ENCODE measurements around the gene SP1.
A peak's percentile ranks its signal among the peaks of the same experiment; 100 is the strongest.
"Not testable (repeated sequence)": the region's sequence is repeated elsewhere in the genome, so short reads cannot be mapped to it uniquely, and the experiment has no call there.

SP1 gene

DNA sequence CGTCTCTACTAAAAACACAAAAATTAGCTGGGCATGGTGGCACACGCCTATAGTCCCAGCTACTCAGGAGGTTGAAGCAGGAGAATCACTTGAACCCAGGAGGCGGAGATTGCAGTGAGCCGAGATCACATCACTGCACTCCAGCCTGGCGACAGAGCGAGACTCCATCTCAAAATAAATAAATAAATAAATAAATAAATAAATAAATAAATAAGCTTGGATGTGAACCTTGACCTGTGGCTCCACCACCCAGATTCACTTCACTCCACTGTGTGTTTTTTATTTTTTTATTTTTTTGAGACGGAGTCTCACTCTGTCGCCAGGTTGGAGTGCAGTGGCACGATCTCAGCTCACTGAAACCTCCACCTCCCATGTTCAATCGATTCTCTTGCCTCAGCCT, 18.3 kb upstream of the SP1 start:
- not testable (repeated sequence) for DNase-seq

DNA sequence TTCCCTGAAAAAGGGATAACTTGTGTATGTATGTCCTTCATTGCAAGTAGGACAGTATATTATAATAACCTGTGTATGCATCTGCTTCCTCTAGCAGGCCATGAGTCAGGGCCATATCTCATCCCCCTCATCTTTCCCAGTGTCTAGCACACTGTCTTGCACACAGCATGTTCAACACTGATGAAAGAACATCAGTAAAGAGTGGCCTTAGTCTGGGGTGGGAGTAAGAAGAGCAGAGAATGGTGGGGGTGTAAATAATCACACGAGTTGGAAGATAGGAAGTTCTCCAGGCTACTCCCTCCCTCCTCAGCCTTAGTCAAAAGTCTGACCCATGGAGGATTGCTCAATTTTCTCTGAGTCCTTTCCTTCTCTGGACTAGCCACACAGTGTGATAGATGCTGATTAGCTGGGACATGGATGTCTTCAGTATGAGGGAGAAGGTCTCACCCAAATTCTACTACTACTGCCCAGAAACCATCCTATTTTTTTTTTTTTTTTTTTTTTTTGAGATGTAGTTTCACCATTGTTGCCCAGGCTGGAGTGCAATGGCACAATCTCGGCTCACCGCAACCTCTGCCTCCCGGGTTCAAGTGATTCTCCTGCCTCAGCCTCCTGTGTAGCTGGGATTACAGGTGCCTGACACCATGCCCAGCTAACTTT, 14.6 kb upstream of the SP1 start:
- no peak for DNase-seq

DNA sequence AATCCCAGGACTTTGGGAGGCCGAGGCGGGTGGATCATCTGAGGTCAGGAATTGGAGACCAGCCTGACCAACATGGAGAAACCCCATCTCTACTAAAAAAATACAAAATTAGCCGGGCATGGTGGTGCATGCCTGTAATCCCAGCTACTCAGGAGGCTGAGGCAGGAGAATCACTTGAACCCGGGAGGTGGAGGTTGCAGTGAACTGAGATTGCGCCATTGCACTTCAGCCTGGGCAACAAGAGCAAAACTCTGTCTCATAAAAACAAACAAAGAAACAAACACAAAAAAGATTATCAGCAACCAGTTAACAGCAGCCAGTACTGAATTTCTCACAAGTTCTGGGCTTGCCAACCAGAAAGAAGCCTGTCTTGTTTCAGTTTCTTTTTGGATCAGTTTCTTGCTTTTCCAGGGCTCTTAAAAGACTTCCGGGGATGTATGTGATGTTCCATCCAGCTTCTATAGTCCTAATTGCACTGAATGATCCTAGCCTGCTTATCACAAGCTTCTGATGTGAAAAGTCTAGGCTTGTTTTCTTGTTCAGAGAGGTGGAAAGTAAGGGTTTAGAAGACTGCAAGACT, 6.3 kb upstream of the SP1 start:
- not testable (repeated sequence) for DNase-seq

DNA sequence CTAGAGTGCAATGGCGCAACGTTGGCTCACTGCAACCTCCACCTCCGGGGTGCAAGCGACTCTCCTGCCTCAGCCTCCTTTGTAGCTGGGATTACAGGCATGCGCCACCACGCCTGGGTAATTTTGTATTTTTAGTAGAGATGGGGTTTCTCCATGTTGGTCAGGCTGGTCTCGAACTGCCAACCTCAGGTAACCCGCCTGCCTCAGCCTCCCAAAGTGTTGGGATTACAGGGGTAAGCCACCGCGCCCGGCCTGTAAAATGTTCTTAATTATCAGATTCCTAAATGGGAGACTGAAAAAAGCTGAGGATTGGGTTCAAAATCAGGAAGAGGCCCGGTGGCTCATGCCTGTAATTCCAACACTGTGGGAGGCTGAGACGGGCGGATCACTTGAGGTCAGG, 5.7 kb upstream of the SP1 start:
- not testable (repeated sequence) for DNase-seq

DNA sequence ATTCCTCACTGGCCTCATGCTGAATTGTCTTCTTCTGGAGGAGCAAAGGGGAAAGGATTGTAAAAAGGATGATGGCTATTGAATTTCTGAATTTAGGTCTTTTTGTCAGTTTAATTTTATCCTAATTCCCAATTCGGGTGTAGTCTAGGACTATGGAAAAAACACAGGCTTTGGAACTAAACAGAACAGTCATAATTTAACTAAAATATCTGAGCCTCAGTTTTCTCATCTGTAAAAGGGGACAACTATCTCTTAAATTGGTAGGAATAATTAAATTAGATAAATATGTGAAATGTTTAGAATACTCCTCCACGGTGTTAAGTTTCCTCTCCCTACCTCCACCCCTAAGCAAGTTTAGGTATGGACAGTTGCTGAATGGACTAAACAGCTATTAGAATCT, 3.2 kb upstream of the SP1 start:
- no peak for DNase-seq

DNA sequence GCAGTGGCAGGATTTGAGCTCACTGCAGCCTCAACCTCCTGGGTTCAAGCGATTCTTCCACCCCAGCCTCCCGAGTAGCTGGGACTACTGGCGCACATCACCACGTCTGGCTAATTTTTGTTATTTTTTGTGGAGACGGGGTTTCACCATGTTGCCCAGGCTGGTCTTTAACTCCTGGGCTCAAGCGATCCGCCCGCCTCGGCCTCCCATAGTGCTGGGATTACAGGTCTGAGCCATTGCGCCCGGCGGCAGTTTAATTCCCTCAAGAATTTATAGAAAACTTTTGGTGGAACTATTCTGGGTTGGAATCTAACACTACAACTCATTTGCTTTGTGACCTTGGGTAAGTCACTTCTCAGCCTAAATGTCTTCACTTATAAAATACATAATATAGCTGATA, 1.8 kb upstream of the SP1 start:
- DNase-seq = no peak

DNA sequence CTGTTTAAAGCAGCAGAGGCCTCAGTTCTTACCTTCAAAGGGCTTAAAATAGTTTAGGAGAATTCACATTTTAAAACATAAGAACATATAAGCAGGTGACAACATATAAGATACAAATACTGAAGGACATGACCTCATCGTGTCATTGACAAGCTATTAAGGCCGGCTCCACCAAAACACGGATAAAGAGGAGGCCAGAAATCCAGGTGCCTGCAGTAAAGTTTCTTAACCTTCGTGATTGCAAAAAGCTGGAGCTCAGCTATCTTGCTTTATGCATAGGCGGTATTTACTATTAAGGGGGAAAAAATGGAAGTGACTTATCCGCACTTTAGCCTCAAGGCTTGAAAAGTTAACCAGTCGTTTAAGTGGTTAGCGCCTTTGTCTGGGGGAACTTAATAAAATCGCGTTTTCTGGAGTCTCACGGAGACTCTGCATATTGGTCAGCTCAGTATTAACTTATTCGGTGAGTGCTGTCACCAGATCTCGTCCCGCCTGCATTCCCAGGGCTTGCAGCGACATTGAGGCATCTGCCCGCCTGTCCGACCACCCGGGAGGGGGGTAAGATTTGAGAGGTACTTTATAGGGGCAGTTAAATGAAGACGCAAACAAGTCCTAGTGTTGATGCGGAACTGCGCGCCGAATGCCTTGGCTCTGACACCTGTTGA, 1.1 kb upstream of the SP1 start:
- no peak for DNase-seq

DNA sequence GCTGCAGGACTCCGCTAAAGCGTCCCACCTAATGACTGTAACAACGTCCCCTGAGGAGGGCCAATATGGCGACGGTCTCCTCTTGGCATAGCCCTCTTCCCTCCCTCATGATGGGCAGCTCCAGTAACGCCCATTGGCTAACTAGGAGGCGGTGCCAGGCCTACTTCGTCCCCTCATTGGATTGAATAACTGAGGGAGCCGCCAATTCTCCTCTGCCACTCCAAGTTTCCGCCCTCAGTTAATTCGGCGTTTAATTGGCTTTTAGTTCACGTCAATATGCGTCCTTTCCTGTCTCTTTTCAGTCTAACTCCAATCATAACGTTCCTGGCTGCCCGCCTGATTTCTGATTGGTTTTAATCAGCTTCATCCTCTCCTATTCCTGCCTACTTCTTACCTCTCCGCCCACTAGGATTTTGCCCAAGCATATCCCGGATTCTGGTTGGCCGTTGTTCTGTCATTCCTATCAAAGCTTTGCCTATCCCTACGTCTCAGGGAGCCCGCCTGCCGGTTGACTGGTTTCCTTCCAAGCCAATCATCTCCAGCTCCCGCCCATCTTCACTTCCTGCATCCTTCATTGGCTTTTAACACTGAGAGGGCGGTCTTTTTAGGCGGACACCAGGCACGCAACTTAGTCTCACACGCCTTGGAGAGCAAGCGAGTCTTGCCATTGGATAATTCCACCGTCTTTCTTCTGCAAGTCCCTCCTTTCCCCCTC, 430 bp upstream of the SP1 start:
- peak; percentile 100 for DNase-seq

DNA sequence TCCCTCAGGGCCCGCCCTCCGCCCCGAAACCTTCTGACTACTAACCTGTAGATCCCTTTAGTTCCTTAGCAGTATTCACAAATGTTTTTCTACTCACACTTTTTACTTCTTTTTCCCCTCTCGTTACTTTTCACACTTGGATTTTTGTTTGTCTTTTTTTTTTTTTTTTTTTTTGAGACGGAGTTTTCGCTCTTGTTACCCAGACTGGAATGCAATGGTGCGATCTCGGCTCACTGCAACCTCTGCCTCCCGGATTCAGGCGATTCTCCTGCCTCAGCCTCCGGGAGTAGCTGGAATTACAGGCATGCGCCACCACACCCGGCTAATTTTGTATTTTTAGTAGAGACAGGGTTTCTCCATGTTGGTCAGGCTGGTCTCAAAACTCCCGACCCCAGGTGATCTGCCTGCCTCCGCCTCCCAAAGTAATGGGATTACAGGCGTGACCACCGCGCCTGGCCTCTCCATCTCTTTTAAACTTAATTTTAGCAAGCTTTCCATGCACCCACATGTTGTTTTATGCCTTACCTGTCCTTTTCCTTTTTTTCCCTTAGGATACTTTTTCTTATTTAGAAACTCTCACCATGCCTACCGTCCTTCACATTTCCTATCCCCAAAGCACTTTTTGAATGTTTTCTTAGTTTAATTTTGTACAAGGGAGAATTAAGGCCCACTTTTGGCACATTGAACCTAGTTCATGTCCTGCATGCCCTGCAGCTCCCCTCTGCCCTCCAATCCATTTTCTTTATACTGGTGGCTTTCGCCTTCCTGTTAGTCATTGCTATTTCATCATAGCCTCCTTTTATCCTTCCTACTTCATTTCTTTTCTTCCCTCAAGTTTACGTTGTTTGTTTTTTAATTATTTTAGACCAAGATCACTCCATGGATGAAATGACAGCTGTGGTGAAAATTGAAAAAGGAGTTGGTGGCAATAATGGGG, 1.1 kb downstream of the SP1 start:
- DNase-seq = no peak

DNA sequence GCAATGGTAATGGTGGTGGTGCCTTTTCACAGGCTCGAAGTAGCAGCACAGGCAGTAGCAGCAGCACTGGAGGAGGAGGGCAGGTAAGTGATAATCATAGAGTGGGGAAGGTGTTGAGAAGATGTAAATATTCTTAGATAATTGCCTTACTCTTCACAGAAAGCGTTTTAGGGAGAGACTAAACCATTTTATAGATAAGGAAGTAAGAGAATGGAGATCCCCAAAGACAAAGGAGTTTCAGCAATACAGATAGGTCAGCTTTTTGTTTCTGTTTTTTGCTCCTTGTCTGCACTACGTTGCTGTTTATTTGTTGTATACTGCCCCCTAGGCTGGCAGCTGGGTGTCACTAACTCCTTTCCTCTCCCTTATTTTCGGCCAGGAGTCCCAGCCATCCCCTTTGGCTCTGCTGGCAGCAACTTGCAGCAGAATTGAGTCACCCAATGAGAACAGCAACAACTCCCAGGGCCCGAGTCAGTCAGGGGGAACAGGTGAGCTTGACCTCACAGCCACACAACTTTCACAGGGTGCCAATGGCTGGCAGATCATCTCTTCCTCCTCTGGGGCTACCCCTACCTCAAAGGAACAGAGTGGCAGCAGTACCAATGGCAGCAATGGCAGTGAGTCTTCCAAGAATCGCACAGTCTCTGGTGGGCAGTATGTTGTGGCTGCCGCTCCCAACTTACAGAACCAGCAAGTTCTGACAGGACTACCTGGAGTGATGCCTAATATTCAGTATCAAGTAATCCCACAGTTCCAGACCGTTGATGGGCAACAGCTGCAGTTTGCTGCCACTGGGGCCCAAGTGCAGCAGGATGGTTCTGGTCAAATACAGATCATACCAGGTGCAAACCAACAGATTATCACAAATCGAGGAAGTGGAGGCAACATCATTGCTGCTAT, 2.0 kb downstream of the SP1 start:
- peak; percentile 58 for DNase-seq

DNA sequence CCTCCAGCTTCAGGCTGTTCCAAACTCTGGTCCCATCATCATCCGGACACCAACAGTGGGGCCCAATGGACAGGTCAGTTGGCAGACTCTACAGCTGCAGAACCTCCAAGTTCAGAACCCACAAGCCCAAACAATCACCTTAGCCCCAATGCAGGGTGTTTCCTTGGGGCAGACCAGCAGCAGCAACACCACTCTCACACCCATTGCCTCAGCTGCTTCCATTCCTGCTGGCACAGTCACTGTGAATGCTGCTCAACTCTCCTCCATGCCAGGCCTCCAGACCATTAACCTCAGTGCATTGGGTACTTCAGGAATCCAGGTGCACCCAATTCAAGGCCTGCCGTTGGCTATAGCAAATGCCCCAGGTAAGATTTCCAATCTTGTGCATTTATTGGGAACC, 3.3 kb downstream of the SP1 start:
- no peak for DNase-seq

DNA sequence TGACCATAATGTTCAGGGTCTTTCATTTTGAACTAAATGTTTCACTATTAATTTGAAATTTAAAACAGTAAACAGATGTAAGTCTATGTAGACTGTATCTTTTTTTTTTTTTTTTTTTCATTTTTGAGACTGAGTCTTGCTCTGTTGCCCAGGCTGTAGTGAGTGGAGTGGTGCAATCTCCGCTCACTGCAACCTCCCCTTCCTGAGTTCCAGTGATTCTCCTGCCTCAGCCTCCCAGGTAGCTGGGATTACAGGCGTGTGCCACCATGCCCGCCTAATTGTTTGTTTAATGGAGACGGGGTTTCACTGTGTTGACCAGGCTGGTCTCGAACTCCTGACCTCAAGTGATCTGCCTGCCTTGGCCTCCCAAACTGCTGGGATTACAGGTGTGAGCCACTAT, 6.4 kb downstream of the SP1 start:
- not testable (repeated sequence) for DNase-seq

DNA sequence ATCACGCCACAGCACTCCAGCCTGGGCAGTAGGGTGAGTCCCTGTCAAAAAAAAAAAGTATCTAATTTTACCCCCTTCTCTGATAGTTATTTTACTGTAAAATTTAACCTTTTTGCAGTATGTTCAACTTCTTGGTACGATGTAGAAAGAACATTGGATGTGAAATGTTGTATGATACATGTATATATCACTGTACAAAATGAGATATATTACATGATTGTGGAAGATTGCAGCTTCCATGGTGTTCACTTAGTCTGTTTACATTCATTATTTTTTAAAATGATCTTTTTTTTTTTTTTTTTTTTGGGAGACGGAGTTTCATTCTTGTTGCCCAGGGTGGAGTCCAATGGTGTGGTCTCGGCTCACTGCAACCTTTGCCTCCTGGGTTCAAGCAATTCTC, 9.0 kb downstream of the SP1 start:
- DNase-seq = no peak

DNA sequence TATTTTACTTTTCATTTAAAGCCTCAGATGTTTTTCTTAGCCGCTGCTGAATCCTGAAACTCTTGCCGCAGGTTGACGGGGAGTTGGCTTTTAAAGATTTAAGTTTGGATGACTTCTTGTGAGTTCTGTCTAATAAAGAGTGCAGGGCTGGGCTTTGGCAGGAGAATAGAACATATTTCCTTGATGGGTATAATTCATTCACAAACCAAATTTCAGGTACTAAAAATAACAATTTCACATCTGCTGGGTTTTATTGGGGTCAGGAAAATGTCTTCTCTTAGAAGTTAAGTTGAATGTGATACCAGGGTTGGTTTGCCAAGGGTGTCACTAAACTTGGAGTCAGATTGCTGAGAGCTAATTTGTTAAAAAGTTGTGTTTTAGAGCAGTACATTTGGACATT, 9.7 kb downstream of the SP1 start:
- DNase-seq = no peak

DNA sequence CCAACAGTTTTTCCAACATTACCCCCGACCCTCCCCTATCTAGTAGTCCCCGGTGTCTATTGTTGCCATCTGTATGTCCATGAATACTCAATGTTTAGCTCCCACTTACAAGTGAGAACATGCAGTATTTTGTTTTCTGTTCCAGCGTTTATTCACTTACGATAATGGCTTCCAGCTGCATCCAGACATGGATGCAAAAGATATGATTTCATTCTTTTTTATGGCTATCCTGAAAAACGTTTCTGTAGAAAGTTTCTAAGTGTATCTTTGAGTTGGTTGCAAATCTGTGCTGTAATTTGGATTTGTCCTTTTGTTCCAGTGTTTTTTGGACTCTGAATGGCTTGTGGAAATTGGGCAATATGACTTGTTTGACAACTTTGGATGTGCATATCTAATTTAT, 11.7 kb downstream of the SP1 start:
- DNase-seq = no peak

DNA sequence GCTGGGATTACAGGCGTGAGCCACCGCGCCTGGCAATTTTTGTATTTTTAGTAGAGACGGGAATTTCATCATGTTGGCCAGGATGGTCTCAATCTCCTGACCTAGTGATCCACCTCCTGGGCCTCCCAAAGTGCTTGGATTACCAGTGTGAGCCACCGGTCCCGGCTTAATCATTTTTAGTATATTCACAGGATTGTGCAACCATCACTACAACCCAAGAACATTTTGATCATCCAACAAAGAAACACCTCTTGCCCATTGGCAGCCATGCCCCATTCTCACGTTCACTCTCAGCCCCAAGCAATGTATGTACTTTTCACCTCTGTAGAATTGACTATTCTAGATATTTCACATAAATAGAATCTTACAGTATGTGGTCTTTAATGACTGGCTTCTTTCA, 19.9 kb downstream of the SP1 start:
- DNase-seq = no peak

DNA sequence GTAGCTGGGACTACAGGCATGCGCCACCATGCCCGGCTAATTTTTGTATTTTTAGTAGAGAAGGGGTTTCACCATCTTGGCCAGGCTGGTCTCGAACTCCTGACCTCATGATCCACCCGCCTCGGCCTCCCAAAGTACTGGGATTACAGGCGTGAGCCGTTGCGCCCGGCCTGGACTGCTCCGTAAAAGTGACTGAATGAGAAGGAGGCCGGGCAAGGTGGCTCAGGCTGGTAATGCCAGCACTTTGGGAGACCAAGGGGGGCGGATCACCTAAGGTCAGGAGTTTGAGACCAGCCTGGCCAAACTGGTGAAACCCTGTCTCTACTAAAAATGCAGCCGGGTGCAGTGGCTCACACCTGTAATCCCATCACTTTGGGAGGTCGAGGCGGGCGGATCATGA, 22.4 kb downstream of the SP1 start:
- DNase-seq = not testable (repeated sequence)

DNA sequence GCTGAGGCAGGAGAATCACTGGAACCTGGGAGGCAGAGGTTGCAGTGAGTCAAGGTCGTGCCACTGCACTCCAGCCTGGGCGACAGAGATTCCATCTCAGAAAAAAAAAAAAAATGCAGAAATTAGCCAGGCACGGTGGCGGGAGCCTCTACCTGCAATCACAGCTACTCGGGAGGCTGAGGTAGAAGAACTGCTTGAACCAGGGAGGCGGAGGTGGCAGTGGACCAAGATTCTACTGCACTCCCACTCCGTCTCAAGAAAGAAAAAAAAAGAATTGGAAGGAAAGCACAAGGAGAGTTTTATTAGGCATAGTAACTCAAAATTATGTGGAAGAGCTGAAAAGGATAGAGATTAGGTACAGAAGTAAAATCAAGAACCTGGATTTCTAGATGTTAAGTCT, 22.9 kb downstream of the SP1 start:
- no peak for DNase-seq

DNA sequence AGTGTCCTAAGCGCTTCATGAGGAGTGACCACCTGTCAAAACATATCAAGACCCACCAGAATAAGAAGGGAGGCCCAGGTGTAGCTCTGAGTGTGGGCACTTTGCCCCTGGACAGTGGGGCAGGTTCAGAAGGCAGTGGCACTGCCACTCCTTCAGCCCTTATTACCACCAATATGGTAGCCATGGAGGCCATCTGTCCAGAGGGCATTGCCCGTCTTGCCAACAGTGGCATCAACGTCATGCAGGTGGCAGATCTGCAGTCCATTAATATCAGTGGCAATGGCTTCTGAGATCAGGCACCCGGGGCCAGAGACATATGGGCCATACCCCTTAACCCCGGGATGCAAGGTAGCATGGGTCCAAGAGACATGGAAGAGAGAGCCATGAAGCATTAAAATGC, 31.0 kb downstream of the SP1 start:
- no peak for DNase-seq

DNA sequence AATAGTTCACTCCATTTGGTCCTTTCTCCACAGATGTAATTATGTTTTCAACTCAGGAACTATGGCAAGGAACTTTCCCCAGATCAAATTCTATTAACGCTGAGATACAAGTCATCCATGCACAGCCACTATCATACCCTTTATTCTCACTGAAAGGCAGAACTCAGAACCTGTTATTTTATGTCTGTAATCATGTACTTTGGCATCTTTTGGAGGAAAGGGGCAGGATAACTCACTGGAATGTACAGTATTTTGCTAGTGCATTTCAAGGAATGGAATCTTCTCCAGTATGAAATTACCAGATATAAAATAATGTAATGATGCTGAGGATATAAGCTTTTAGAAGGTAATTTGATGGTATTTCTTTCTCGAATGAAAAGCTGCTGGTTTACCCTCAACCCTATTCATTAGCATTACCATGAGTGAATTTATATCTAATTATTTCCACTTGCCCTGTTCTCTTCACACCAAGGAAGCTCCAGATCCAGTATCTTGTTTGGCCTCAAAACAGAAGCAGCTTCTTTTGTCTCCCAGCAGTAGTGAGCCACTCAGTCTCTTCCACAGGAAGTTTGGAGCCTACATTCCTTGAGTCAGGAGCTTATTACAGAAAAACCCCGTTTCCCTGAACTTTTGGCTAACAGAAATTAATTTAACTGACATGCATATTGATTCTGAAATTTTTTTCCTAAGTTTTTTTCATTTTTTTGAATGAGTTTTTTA, 33.7 kb downstream of the SP1 start:
- no peak for DNase-seq
